Measurements from ENCODE around the gene CYP4F3.
"Not testable (repeated sequence)": the region's sequence is repeated elsewhere in the genome, so short reads cannot be mapped to it uniquely, and the experiment has no call there.

CYP4F3 gene

GRCh38 chr19:15671891-15672579, 31.3 kb downstream of the CYP4F3 start:
- no peak for FAIRE-seq

GRCh38 chr19:15672580-15673175, 32.0 kb downstream of the CYP4F3 start, which contains the start of gene CYP4F12:
Gene CYP4F12, plus strand, starts transcription at chr19:15673087. Its CDS starts 443 bp downstream, at chr19:15673530.
- peak; percentile 45 for FAIRE-seq

GRCh38 chr19:15673176-15673654, 32.5 kb downstream of the CYP4F3 start:
- FAIRE-seq = no peak

GRCh38 chr19:15675560-15675959, 34.9 kb downstream of the CYP4F3 start:
- no peak for FAIRE-seq

GRCh38 chr19:15679089-15679488, 38.4 kb downstream of the CYP4F3 start:
- FAIRE-seq = no peak

GRCh38 chr19:15679865-15680264, 39.2 kb downstream of the CYP4F3 start:
- not testable (repeated sequence) for FAIRE-seq

GRCh38 chr19:15680478-15681322, 40.0 kb downstream of the CYP4F3 start:
- FAIRE-seq = no peak

- no peak for FAIRE-seq
Observed at GRCh38 chr19:15683411-15683810, 42.7 kb downstream of the CYP4F3 start.

GRCh38 chr19:15684828-15685227, 44.1 kb downstream of the CYP4F3 start:
- FAIRE-seq = no peak

- FAIRE-seq = no peak
Observed at GRCh38 chr19:15696654-15697194, 56.0 kb downstream of the CYP4F3 start.

- no peak for FAIRE-seq
Observed at GRCh38 chr19:15701757-15702533, 61.2 kb downstream of the CYP4F3 start.

GRCh38 chr19:15702534-15702930, 61.8 kb downstream of the CYP4F3 start:
- FAIRE-seq = no peak

All from colon (tissue), 2 donors.